SH-SY5Y (cell line): ENCODE results near the gene EGFR.

ENCODE experiments used
- GATA2 ChIP-seq: IDR thresholded peaks from 2 replicates; pipeline ENCODE4 v1.6.1; 2011; ENCODE audit warnings: mild to moderate bottlenecking, low read depth, low read length
- GATA3 ChIP-seq: IDR thresholded peaks from 2 replicates; pipeline ENCODE4 v1.6.1; 2011; ENCODE audit warnings: low read depth, mild to moderate bottlenecking, low read length, moderate library complexity

DNA sequence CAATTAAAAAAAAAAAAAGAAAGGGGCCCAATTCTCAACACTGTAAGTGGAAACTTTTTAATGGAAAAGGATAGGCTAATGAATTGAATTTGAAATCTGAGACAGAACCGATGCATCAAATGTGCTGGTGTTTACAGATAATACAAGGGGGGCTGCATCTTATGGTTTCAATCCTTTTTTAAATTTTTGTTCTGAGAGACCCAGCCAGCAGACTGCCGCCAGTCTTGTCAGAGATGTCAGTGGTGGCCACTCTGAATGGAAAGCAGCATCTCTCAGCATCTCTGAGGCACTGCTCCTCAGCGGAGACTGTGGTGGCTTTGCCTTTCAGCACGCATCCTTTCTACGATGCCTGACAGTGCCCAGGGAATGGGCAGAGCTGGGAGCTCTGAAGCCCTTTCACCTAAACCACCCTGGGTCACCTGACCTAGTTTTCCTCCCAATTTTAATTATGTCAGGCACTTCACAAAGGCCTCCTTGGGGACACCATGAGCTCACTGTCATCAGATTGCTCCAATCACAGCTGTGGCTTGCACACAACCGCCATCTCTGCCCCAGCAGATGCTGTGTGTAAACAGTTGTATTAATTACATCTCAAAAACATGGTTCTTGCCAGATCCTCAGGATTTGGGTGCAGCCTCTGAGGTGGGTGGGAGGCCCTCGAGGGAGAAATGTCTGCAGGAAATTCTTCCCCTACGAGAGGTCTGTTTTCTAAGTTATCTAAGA, 81.2 kb downstream of the EGFR start:
- no peak for TF ChIP-seq GATA2
- no peak for TF ChIP-seq GATA3
